KBM-7 (cell line): ENCODE measurements around the gene GABBR2.
"Not testable (repeated sequence)": the region's sequence is repeated elsewhere in the genome, so short reads cannot be mapped to it uniquely, and the experiment has no call there.

Experiments used
- DNase-seq: peaks from one replicate; pipeline ENCODE4 v3.0.0-alpha.2; 2015
- in situ Hi-C: fragments of 300-500 bp; cut with MboI; formaldehyde crosslinking; loops from 2 replicates; pipeline ENCODE4 v1.14.3; 2020; ENCODE audit warnings: low sequenced_read_pairs, low pct_unique_long_range_greater_than_20kb, mixed read lengths

GABBR2 gene

DNA sequence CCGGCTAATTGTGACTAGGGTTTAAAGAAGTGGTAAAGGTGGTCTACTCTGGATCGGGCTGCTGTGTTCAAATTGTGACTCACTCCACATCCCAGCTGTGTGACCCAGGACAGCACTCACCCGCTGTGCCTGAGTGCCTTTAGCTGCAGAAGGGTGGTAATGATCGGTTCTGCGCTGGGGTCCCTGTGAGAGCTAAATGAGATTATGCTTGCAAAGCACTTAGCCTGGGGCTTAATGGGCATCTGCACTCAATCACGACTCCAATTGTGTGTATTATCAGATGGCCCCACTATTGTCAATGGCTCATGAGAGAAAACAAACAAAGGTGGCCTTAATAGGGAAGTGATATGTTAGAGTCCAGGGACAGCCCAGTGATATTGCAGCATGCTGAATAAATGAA is 428.2 kb downstream of the GABBR2 start:
- in situ Hi-C loops = no loop called here
- DNase-seq = no peak

- in situ Hi-C loops = no loop called here
- DNase-seq = no peak
Observed at GRCh38 chr9:98280162-98280561, 428.6 kb downstream of the GABBR2 start.

- in situ Hi-C loops = no loop called here
- no peak for DNase-seq
Observed at GRCh38 chr9:98276907-98277469, 431.7 kb downstream of the GABBR2 start.

DNA sequence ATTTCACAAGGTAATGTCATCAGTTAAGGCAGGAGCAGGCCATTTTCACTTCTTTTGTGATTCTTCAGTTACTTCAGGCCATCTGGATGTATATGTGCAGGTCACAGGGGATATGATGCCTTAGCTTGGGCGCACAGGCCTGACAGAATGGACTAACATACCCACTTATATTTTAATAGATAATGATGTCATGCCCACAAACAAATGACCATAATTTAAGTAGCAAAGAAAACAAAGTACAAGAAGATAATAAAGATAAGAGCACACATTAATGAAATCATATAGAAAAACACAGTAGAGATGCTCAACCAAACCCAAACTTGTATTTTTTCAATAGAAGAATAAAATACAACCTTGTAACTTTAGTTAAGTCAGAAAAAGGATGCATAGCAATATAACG is 433.6 kb downstream of the GABBR2 start:
- in situ Hi-C loops = no loop called here
- no peak for DNase-seq

DNA sequence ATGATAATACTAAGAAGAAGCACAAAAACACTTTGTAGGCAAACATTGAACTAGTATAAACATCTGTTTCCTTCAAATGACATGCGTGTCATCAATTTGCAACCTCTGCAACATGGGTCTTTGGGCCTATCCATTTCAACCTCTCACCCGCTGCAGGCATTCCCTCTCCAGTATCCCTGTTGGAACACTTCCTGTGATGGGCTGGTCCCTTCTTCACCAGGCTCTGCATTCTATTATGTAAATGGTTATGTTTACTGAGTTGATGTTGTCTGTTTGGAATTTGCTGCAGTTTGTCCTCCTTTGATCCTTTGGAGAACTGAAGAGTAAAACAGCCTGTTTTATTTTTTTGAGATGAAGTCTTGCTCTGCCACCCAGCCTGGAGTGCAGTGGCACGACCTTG is 436.7 kb downstream of the GABBR2 start:
- no peak for DNase-seq
- in situ Hi-C loops = no loop called here

DNA sequence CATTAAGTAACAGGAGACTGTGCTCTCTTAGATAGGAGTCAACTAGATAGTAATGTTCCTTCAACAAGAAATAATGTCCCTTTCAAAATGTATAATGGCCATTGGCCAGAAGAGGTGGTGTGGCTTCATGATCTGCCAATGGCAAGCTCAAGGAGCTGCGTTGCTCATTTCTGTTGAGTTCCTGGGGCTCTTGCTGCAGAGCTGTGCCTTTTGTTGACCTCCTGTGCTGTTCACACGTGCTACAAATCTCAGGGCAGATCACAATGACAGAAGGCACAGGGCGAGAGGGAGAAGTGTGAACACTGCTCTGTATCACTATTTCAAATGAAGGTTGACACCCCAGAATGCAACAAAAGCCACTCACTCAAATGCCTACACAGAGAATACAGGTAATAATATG is 437.3 kb downstream of the GABBR2 start:
- no peak for DNase-seq
- in situ Hi-C loops = no loop called here

- in situ Hi-C loops, DNase-seq: not testable (repeated sequence)
Observed at GRCh38 chr9:98270284-98270683, 438.5 kb downstream of the GABBR2 start.

DNA sequence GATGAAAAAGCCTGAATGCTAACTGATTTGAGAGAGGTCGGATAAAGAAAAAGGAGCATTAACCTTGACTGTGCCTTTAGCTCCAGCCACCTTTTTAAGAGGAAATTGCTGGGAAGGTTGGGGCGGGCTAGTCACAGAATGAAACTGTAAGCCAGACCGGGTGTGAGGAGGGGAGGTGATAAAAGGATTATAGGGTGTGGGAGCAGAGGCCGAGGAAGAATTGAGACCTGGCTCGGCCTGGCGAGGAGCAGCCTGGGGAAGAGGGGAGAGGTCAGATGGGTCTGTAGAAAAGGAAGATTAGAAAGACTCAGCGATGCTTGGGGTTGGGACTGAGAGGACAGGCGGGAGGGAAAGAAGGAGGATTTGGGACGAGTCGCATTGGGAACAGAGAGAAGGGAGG is 439.1 kb downstream of the GABBR2 start:
- in situ Hi-C loops, DNase-seq: not testable (repeated sequence)

DNA sequence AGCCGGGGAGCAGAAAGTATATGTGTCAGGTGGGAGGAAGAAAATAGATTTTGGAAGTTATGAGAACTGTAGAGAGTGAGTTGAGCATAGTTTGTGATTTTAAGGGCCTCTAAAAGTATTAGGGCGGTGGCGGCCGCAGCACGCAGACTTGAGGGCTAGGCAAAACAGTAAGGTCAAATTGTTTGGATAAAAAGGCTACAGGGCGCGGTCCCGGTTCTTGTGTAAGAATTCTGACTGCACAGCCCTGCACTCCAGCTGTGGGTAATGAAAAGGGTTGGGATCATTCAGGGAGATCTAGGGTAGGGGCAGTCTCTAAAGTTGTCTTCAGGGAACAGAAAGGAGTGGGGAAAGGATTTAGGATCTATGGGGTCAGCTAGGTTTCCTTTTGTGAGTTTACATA is 441.2 kb downstream of the GABBR2 start:
- DNase-seq, in situ Hi-C loops: not testable (repeated sequence)

DNA sequence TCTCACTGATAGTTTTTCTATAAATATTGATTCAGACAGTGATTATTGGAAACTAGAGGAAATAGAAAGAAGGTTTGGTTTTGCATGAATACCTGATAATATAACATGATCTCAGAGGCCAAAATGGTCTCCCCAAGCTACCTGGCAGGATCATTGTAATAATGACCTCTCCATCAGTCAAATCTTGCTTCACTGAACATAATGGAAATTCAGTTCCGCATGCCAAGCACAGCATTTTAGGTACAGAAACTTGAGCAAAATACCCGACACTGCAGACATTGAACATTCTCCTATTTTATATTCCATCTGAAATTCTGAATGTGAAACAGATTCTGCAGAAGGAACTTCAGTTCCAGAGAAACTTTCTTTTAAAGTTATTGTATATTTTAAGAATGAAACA is 444.2 kb downstream of the GABBR2 start:
- in situ Hi-C loops = no loop called here
- DNase-seq = no peak

DNA sequence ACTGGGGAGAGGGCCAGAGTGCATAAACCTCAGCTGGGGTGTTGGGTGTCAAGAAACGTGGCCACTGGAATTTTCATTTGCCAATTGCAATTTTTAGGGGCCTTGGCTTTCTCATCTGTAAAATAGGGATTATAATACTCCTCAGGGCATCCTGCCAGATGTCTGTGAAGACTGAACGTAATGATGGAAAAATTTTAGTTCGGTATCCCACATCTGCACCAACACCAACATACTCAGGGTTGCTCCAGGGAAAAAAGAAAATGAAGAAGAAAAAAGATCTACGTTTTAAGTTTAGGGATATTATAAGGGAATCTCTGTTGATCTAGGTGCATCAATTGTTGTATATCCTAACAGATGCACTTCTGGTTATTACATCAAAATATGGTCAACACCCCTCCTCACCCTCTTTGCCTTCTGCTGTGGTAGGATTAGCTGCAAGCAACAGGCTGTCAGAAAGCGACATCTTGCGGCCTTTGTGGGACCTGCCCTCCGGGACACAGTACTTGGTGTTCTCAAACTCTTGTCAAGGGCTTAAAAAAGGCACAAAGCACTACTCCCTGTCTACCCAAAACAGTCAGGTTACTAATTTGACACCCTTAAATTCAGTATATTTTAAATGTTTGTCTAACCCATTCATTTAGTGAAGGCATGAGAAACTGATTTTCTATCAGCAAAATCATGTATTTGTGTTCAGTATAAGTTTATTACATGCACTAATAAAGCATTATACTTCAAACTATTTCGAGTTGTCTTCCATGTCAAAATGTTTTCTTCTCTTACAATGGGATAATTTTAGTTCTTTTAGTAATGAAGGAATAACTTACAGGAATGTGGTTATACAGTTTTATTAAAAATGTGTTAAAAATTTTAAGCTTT is 445.0 kb downstream of the GABBR2 start:
- peak; percentile 85 for DNase-seq
- in situ Hi-C loops = no loop called here

GRCh38 chr9:98263080-98263479 is 445.7 kb downstream of the GABBR2 start:
- in situ Hi-C loops = no loop called here
- no peak for DNase-seq

GRCh38 chr9:98262056-98262455 is 446.7 kb downstream of the GABBR2 start:
- in situ Hi-C loops = no loop called here
- no peak for DNase-seq

GRCh38 chr9:98260635-98261034 is 448.1 kb downstream of the GABBR2 start:
- in situ Hi-C loops = no loop called here
- DNase-seq = no peak

GRCh38 chr9:98259791-98260190 is 448.9 kb downstream of the GABBR2 start:
- DNase-seq = no peak
- in situ Hi-C loops = no loop called here

- in situ Hi-C loops = no loop called here
- peak; percentile 51 for DNase-seq
Observed at GRCh38 chr9:98256756-98257155, 452.0 kb downstream of the GABBR2 start.

DNA sequence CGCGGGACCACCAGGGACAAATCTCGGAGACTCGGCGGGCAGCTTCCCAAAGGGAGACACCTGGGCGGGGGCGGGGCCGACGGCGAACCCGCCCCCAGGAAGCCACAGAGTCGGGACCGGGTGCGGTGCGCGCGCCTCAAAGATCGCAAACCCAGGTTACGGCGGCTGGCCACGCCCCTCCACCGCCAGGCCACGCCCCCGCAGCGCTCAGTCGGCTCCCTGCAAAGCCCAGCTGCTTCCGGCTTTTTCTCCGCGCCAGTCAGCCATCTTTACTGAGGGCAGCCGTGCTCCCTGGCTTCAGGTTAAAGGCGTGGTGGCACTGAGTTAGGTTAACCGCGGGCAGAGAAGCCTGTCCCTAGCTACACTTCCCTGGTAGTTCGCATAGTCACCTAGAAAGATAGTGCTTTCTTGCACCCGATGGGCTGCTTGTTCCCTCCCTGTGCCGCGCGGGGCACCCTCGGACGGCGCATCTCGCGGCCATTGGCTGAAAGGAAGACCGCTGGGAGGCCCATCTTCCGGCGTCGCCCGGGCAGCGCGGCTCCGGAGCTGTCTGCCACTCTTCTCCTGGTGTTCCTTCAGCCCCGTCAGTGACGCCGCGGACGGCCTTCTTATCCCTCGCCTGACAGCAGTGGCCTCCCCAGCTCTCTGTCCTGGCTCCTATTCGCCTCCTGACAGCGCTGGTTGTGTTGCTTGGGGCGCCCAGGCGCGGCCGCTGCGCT is 453.0 kb downstream of the GABBR2 start, which contains the start of gene TBC1D2:
TSS of gene TBC1D2 (minus strand) at position 72 of the 719 bp plus-strand sequence. CDS start 108 bp downstream, outside the sequence.
- in situ Hi-C loops = no loop called here
- DNase-seq = peak; percentile 97

- in situ Hi-C loops = no loop called here
- DNase-seq = no peak
Observed at GRCh38 chr9:98255061-98255577, 453.6 kb downstream of the GABBR2 start.

DNA sequence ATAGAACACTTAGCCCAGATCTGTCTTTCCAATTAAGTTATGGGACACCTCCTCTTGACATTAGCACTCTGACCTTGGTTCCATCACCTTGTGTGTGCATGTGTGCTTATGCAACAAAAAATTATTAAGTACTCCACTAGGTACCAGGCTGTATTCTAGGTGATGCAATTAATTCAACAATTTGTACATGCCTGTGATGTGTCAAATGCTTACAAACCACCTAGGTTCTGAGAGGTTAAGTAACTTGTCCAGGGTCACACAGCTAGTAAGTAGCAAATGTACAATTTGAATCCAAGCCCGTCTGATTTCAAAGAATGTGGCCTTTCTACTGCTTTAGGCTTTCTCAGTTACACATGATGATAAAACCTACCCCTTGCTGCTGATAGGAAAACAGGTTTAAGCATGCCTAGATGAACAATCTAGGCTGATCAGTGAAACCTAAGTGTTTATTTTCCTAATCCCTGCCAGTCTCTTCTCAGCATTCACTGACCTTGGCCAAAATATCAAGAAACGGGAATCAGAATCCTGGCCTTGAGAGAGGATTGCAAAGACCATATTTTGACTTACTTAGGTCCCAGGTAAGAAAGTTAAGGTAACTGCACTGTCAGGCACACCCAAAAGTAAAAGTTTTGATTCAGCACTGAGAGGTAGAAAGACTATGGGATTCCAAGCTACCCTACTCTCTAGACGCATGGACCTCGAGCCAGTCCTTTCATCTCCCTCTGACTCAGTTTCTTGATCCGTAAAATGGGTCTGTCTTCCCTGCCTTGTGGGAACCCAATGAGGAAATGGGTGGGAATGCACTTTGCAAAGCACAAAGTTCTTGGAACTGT is 454.3 kb downstream of the GABBR2 start:
- in situ Hi-C loops = no loop called here
- no peak for DNase-seq
